Loucy (cell line): Measurements from ENCODE around the gene KIDINS220.

ENCODE experiments used
- H2AFZ ChIP-seq: fragments of 200-600 bp; sonication (generic); 2 replicates; pipeline ENCODE4 v1.6.0; 2016; ENCODE audit warnings: antibody characterized with exemption, mild to moderate bottlenecking, low read length, moderate library complexity
- H3F3A ChIP-seq: fragments of 200-600 bp; 2 replicates; pipeline ENCODE4 v1.6.0; 2016; ENCODE audit warnings: antibody characterized with exemption, low read depth, mild to moderate bottlenecking
- H3K27me3 ChIP-seq: fragments of 200-600 bp; sonication (generic); 2 replicates; pipeline ENCODE4 v1.6.1; 2014; ENCODE audit warnings: low read length, mild to moderate bottlenecking; ENCODE audit not compliant: insufficient read depth, poor library complexity, severe bottlenecking
- H3K36me3 ChIP-seq: fragments of 200-600 bp; sonication (generic); 2 replicates; pipeline ENCODE4 v1.6.1; 2016; ENCODE audit warnings: low read length; ENCODE audit not compliant: insufficient read depth
- H3K4me1 ChIP-seq: fragments of 200-600 bp; sonication (generic); 2 replicates; pipeline ENCODE4 v1.5.1; 2014; ENCODE audit warnings: low read length, mild to moderate bottlenecking; ENCODE audit not compliant: insufficient read depth, poor library complexity, severe bottlenecking
- H3K4me2 ChIP-seq: fragments of 200-600 bp; sonication (generic); 2 replicates; pipeline ENCODE4 v1.6.0; 2014; ENCODE audit warnings: antibody characterized with exemption, low read length, low read depth, mild to moderate bottlenecking; ENCODE audit not compliant: poor library complexity, severe bottlenecking
- H3K4me3 ChIP-seq: fragments of 200-600 bp; sonication (generic); 2 replicates; pipeline ENCODE4 v1.5.1; 2014; ENCODE audit warnings: low read length, mild to moderate bottlenecking, mixed read lengths; ENCODE audit not compliant: poor library complexity, severe bottlenecking
- H3K79me2 ChIP-seq: fragments of 200-600 bp; sonication (generic); 2 replicates; pipeline ENCODE4 v1.6.1; 2014; ENCODE audit warnings: low read length; ENCODE audit not compliant: insufficient read depth
- H3K9ac ChIP-seq: fragments of 200-600 bp; sonication (generic); 2 replicates; pipeline ENCODE4 v1.6.0; 2014; ENCODE audit warnings: mild to moderate bottlenecking, low read depth, low read length, moderate library complexity; ENCODE audit not compliant: poor library complexity, severe bottlenecking
- H3K9me2 ChIP-seq: fragments of 200-600 bp; sonication (generic); replicated peaks from 2 replicates; pipeline ENCODE4 v1.6.1; 2016; ENCODE audit warnings: low read depth, low read length, mixed read lengths
- H3K9me3 ChIP-seq: fragments of 200-600 bp; sonication (generic); 2 replicates; pipeline ENCODE4 v1.6.1; 2014; ENCODE audit warnings: mild to moderate bottlenecking, antibody characterized with exemption, low read length, low read depth; ENCODE audit not compliant: insufficient read depth
- H4K20me1 ChIP-seq: fragments of 200-600 bp; sonication (generic); 2 replicates; pipeline ENCODE4 v1.6.0; 2014; ENCODE audit warnings: antibody characterized with exemption, low read length, mild to moderate bottlenecking; ENCODE audit not compliant: insufficient read depth, poor library complexity, severe bottlenecking
- CTCF ChIP-seq: fragments of 200-600 bp; sonication (generic); conservative IDR thresholded peaks from 2 replicates; pipeline ENCODE4 v1.5.1; 2014; ENCODE audit warnings: mild to moderate bottlenecking, antibody characterized with exemption, low read length
- EZH2phosphoT487 ChIP-seq: fragments of 200-600 bp; IDR thresholded peaks from 2 replicates; pipeline ENCODE4 v1.6.1; 2018; ENCODE audit warnings: antibody characterized with exemption, mild to moderate bottlenecking, moderate library complexity, borderline replicate concordance

Gene KIDINS220

GRCh38 chr2:8836971-8837794 lies at the start of gene KIDINS220:
Gene KIDINS220 (minus strand): TSS chr2:8837613. CDS start chr2:8827093, 10,520 bp downstream.
- Histone ChIP-seq H3K79me2 (peaks cover 51% of the 10 kb centered on the region), H3K36me3 (no peaks in the 10 kb centered on the region), H3F3A (no peaks in the 10 kb centered on the region), H3K9me3 (no peaks in the 10 kb centered on the region), H3K4me3 (peak within 1 kb of the TSS; percentile 94), H2AFZ (peak within 1 kb of the TSS; percentile 93), H3K4me1 (peaks cover 38% of the 10 kb centered on the region), H4K20me1 (peaks cover 37% of the 10 kb centered on the region), H3K9ac (peak within 1 kb of the TSS; percentile 81), H3K27me3 (no peaks in the 10 kb centered on the region), H3K9me2 (no peaks in the 10 kb centered on the region), H3K4me2 (peak within 1 kb of the TSS; percentile 94)
- TF ChIP-seq EZH2phosphoT487 (no peak), CTCF (no peak)

- H3K79me2 ChIP-seq = no peaks in the 10 kb centered on the region
- peak overlapping the region; percentile 83 for H3K4me2 ChIP-seq
- no peaks in the 10 kb centered on the region for H3K9me2 ChIP-seq
- H3K36me3 ChIP-seq = no peaks in the 10 kb centered on the region
- no peaks in the 10 kb centered on the region for H3K9me3 ChIP-seq
- peak overlapping the region; percentile 8 for H3K9ac ChIP-seq
- H3F3A ChIP-seq = peaks cover 3% of the 10 kb centered on the region; the same call in 1 of the 2 replicates
- no peaks in the 10 kb centered on the region for H3K27me3 ChIP-seq
- H2AFZ ChIP-seq = no peak overlapping the region
- TF ChIP-seq CTCF = no peak
- no peak for TF ChIP-seq EZH2phosphoT487
- H3K4me1 ChIP-seq = peaks cover 37% of the 10 kb centered on the region
- peak overlapping the region; percentile 53 for H3K4me3 ChIP-seq
- H4K20me1 ChIP-seq = peaks cover 10% of the 10 kb centered on the region
Measured at GRCh38 chr2:8886876-8887275, 49.5 kb upstream of the KIDINS220 start.

- no peaks in the 10 kb centered on the region for H3K9me2 ChIP-seq
- H3K9me3 ChIP-seq = no peaks in the 10 kb centered on the region
- no peaks in the 10 kb centered on the region for H3K27me3 ChIP-seq
- H2AFZ ChIP-seq = no peak overlapping the region
- H3K4me3 ChIP-seq = no peak overlapping the region
- no peak for TF ChIP-seq CTCF
- TF ChIP-seq EZH2phosphoT487 = no peak
- peaks cover 3% of the 10 kb centered on the region; the same call in 1 of the 2 replicates for H3K36me3 ChIP-seq
- H3K79me2 ChIP-seq = no peaks in the 10 kb centered on the region
- H3K4me1 ChIP-seq = peaks cover 37% of the 10 kb centered on the region
- H3F3A ChIP-seq = peaks cover 3% of the 10 kb centered on the region; the same call in 1 of the 2 replicates
- peak overlapping the region; percentile 83 for H3K4me2 ChIP-seq
- peaks cover 10% of the 10 kb centered on the region for H4K20me1 ChIP-seq
- no peak overlapping the region for H3K9ac ChIP-seq
Measured at GRCh38 chr2:8886202-8886518, 48.7 kb upstream of the KIDINS220 start.
